ENCODE results near the gene RHOD.

The RHOD gene

GRCh38 chr11:67032830-67033551, 23.7 kb upstream of the RHOD start:
- no peak for DNase-seq

- DNase-seq, result no peak
These were observed 22.9 kb upstream of the RHOD start for GRCh38 chr11:67033661-67034166.

GRCh38 chr11:67034350-67034749, 22.3 kb upstream of the RHOD start:
- no peak for DNase-seq

GRCh38 chr11:67040147-67040546, 16.5 kb upstream of the RHOD start:
- DNase-seq, result no peak

GRCh38 chr11:67041602-67042001, 15.0 kb upstream of the RHOD start:
- DNase-seq, result no peak

GRCh38 chr11:67043572-67044349, 12.9 kb upstream of the RHOD start:
- no peak for DNase-seq

GRCh38 chr11:67044496-67044895, 12.2 kb upstream of the RHOD start:
- DNase-seq, result no peak

- no peak for DNase-seq
These were observed 11.3 kb upstream of the RHOD start for GRCh38 chr11:67045314-67045713.

GRCh38 chr11:67048515-67049130, 8.0 kb upstream of the RHOD start:
- DNase-seq, result no peak

- DNase-seq, result no peak
These were observed 6.5 kb upstream of the RHOD start for GRCh38 chr11:67050139-67050538.

- no peak for DNase-seq
These were observed 5.3 kb upstream of the RHOD start for GRCh38 chr11:67051180-67051893.

GRCh38 chr11:67051945-67052488, 4.6 kb upstream of the RHOD start:
- no peak for DNase-seq

- DNase-seq, result no peak
These were observed 3.8 kb upstream of the RHOD start for GRCh38 chr11:67052891-67053290.

GRCh38 chr11:67053896-67054329, 2.7 kb upstream of the RHOD start:
- DNase-seq, result peak; percentile 34

GRCh38 chr11:67054346-67054835, 2.3 kb upstream of the RHOD start:
- no peak for DNase-seq

GRCh38 chr11:67054836-67055523, 1.7 kb upstream of the RHOD start:
- no peak for DNase-seq

GRCh38 chr11:67055812-67056211, 835 bp upstream of the RHOD start:
- no peak for DNase-seq

GRCh38 chr11:67057205-67057672, 592 bp downstream of the RHOD start:
- no peak for DNase-seq

GRCh38 chr11:67058506-67058905, 1.9 kb downstream of the RHOD start:
- DNase-seq, result no peak

GRCh38 chr11:67059671-67060070, 3.0 kb downstream of the RHOD start:
- no peak for DNase-seq

GRCh38 chr11:67060111-67060522, 3.5 kb downstream of the RHOD start:
- no peak for DNase-seq
